ENCODE data around the gene PNRC1.

DNA sequence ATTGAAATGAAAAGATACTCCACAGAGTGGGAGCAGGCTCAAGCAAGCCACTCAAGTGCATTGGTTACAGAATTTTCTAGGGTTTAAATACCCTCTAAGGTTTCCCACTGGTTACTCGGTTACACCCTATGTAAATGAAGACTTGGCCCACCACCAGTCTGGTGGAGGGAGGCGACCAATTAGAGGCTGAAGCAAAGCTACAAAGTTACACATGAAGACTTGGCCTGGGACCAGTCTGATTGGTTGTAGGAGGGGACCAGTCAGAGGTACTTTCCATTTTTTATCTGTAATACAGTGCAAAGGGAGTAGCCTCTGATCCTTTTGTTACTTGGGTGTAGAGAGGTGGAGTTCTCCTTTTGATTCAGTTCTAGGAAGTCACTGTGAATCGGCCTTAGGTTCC is 29.7 kb downstream of the PNRC1 start:
- TF ChIP-seq, protein P1, sequence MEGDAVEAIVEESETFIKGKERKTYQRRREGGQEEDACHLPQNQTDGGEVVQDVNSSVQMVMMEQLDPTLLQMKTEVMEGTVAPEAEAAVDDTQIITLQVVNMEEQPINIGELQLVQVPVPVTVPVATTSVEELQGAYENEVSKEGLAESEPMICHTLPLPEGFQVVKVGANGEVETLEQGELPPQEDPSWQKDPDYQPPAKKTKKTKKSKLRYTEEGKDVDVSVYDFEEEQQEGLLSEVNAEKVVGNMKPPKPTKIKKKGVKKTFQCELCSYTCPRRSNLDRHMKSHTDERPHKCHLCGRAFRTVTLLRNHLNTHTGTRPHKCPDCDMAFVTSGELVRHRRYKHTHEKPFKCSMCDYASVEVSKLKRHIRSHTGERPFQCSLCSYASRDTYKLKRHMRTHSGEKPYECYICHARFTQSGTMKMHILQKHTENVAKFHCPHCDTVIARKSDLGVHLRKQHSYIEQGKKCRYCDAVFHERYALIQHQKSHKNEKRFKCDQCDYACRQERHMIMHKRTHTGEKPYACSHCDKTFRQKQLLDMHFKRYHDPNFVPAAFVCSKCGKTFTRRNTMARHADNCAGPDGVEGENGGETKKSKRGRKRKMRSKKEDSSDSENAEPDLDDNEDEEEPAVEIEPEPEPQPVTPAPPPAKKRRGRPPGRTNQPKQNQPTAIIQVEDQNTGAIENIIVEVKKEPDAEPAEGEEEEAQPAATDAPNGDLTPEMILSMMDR (conservative IDR thresholded peaks at IDR 0.05; ENCODE audit: low read length), result no peak
- no peak for TF ChIP-seq EZH2phosphoT487 (IDR thresholded peaks at IDR 0.05; ENCODE audit: borderline replicate concordance)
